SK-N-SH (cell line): ENCODE measurements around the gene FAM131B. TPM values are rescaled to one million over a fixed set of nuclear protein-coding genes. Genes with fewer than 3 reads are reported as not detected.
A peak's percentile ranks its signal among the peaks of the same experiment; 100 is the strongest.

Source experiments
- CTCF ChIA-PET: fragments of 300-600, 350-600 bp; formaldehyde crosslinking; extraction: SDS; loops from one replicate; lab custom pipeline; 2021; lab: Yijun Ruan, JAX
- POLR2A ChIA-PET: fragments of 350-600 bp; sonication (Branson Sonifier 250); formaldehyde crosslinking; extraction: SDS; loops from one replicate; lab custom pipeline; 2020; ENCODE audit warnings: antibody characterized with exemption, inconsistent platforms; lab: Yijun Ruan, JAX
- DNase-seq: peaks from one replicate; pipeline ENCODE4 v3.0.0; 2012
- H2AFZ ChIP-seq: fragments of 200-600 bp; sonication (generic); 2 replicates; pipeline ENCODE4 v1.8.1; 2016; ENCODE audit warnings: antibody characterized with exemption, mild to moderate bottlenecking, low read depth
- H3F3A ChIP-seq: fragments of 200-600 bp; sonication (generic); replicated peaks from 2 replicates; pipeline ENCODE3; 2016; ENCODE audit warnings: antibody characterized with exemption, mild to moderate bottlenecking; ENCODE audit not compliant: insufficient read depth
- H3K27ac ChIP-seq, 2 experiments: fragments of 200-500 bp in 1 of 2; fragments of 200-600 bp in 1 of 2; sonication (Bioruptor generic) in 1 of 2; sonication (generic), shearing (Covaris generic) in 1 of 2; 2 replicates each; pipeline versions ENCODE4 v1.5.1 to v1.6.1; 2014 to 2016; ENCODE audit warnings: low read depth in 2 of 2, inconsistent platforms in 1 of 2, low read length in 1 of 2, mild to moderate bottlenecking in 1 of 2, mixed read lengths in 1 of 2
- H3K27me3 ChIP-seq: fragments of 200-600 bp; sonication (generic), shearing (Covaris generic); 2 replicates; pipeline ENCODE4 v1.6.1; 2016; ENCODE audit warnings: mixed run types; ENCODE audit not compliant: insufficient read depth
- H3K36me3 ChIP-seq, 2 experiments: fragments of 200-500 bp in 1 of 2; fragments of 200-600 bp in 1 of 2; sonication (Bioruptor generic) in 1 of 2; sonication (generic) in 1 of 2; replicated peaks in 1 of 2; 2 replicates each; pipeline versions ENCODE3 to v1.5.1; 2014 to 2016; ENCODE audit warnings: low read length in 1 of 2, mild to moderate bottlenecking in 1 of 2; ENCODE audit not compliant: insufficient read depth in 2 of 2, control insufficient read depth in 1 of 2
- H3K4me1 ChIP-seq, 2 experiments: fragments of 200-500 bp in 1 of 2; fragments of 200-600 bp in 1 of 2; sonication (Bioruptor generic) in 1 of 2; sonication (generic), shearing (Covaris generic) in 1 of 2; 2 replicates each; pipeline versions ENCODE4 v1.5.1 to v1.6.1; 2014 to 2016; ENCODE audit warnings: low read depth in 1 of 2, low read length in 1 of 2, mixed run types in 1 of 2; ENCODE audit not compliant: insufficient read depth in 2 of 2, control insufficient read depth in 1 of 2
- H3K4me2 ChIP-seq: fragments of 200-600 bp; sonication (generic), shearing (Covaris generic); 2 replicates; pipeline ENCODE4 v1.6.1; 2017; ENCODE audit warnings: mixed run types
- H3K4me3 ChIP-seq, 2 experiments: fragments of 200-500 bp in 1 of 2; fragments of 200-600 bp in 1 of 2; sonication (Bioruptor generic) in 1 of 2; sonication (generic), shearing (Covaris generic) in 1 of 2; 2 replicates each; pipeline versions ENCODE4 v1.5.1 to v1.8.1; 2014 to 2016; ENCODE audit warnings: low read depth in 2 of 2, inconsistent platforms in 1 of 2, low read length in 1 of 2, mild to moderate bottlenecking in 1 of 2, mixed read lengths in 1 of 2, moderate library complexity in 1 of 2
- H3K79me2 ChIP-seq: fragments of 200-600 bp; sonication (generic); 2 replicates; pipeline ENCODE4 v1.8.1; 2017; ENCODE audit warnings: mild to moderate bottlenecking; ENCODE audit not compliant: insufficient read depth
- H3K9ac ChIP-seq: fragments of 200-600 bp; sonication (generic); 2 replicates; pipeline ENCODE4 v1.6.1; 2017; ENCODE audit warnings: mixed run types
- H3K9me2 ChIP-seq: fragments of 200-600 bp; sonication (generic); 2 replicates; pipeline ENCODE4 v1.6.1; 2017; ENCODE audit warnings: mixed run types
- H3K9me3 ChIP-seq: fragments of 200-600 bp; sonication (generic); 2 replicates; pipeline ENCODE4 v1.6.1; 2017; ENCODE audit warnings: mixed run types, mild to moderate bottlenecking, moderate library complexity
- H4K20me1 ChIP-seq: fragments of 200-600 bp; sonication (generic); 2 replicates; pipeline ENCODE4 v1.6.1; 2017; ENCODE audit warnings: mild to moderate bottlenecking, mixed run types; ENCODE audit not compliant: insufficient read depth
- CTCF ChIP-seq: fragments of 200-600 bp; sonication (generic); IDR thresholded peaks from 2 replicates; pipeline ENCODE4 v1.6.1; 2017; ENCODE audit warnings: antibody characterized with exemption, mild to moderate bottlenecking, moderate library complexity
- FOSL2 ChIP-seq: IDR thresholded peaks from 2 replicates; pipeline ENCODE4 v1.4.0; 2012; ENCODE audit warnings: low read depth, mild to moderate bottlenecking, moderate library complexity, borderline replicate concordance
- FOXJ3 ChIP-seq: sonication (generic); formaldehyde crosslinking; IDR thresholded peaks from 2 replicates; pipeline ENCODE4 v1.5.1; 2020; ENCODE audit warnings: mild to moderate bottlenecking, missing genetic modification reagents
- JUND ChIP-seq: IDR thresholded peaks from 2 replicates; pipeline ENCODE4 v1.4.0; 2012
- NFIC ChIP-seq: IDR thresholded peaks from 2 replicates; pipeline ENCODE4 v1.4.0; 2012; ENCODE audit warnings: borderline replicate concordance
- SIN3A ChIP-seq: IDR thresholded peaks from 2 replicates; pipeline ENCODE4 v1.6.1; 2012; ENCODE audit warnings: low read depth, mild to moderate bottlenecking, low read length, moderate library complexity, borderline replicate concordance
- TAF1 ChIP-seq: IDR thresholded peaks from 2 replicates; pipeline ENCODE4 v1.6.1; 2012; ENCODE audit warnings: low read depth, mild to moderate bottlenecking, low read length, moderate library complexity, borderline replicate concordance
- USF1 ChIP-seq: IDR thresholded peaks from 2 replicates; pipeline ENCODE4 v1.4.0; 2012; ENCODE audit warnings: low read depth, borderline replicate concordance
- USF2 ChIP-seq: fragments of 150-350 bp; IDR thresholded peaks from 2 replicates; pipeline ENCODE4 v1.6.1; 2017; ENCODE audit warnings: antibody characterized with exemption, low read length, low read depth, borderline replicate concordance
- ZBTB33 ChIP-seq: IDR thresholded peaks from 2 replicates; pipeline ENCODE4 v1.4.0; 2012; ENCODE audit warnings: low read depth, borderline replicate concordance
- WGBS: methylation state at CpG from one replicate; pipeline ENCODE4 v1.1.6; 2017; ENCODE audit warnings: low lambda C conversion rate; 5-methylcytosine and 5-hydroxymethylcytosine counted together
- polyA plus RNA-seq, 3 experiments: library from polyadenylated mRNA; depleted of rRNA; stranded (reverse); fragments of >200 nt; gene quantifications; 2 replicates each; pipeline ENCODE4 v1.2.3, GENCODE V29; 2012

The FAM131B gene
- polyA plus RNA-seq, 1 of the 3 experiments (the other 2 are of a cell fraction): 43.6 TPM

- H3F3A ChIP-seq: peaks cover 6% of the 10 kb centered on the region
- no peaks in the 10 kb centered on the region for H3K9me2 ChIP-seq
- no peak overlapping the region for H2AFZ ChIP-seq
- H3K9ac ChIP-seq: no peak overlapping the region
- CTCF ChIA-PET: interaction anchor here (0.7 to 2.4 kb wide), 6 partner anchors 11 to 89 kb away, joined by 3 to 5 read pairs (median 4); no protein-coding TSS in a partner anchor
- no peaks in the 10 kb centered on the region for H4K20me1 ChIP-seq
- H3K79me2 ChIP-seq: no peaks in the 10 kb centered on the region
- 80% methylated on average over 10 of the region's 10 CpGs for WGBS
- no peak overlapping the region for H3K4me2 ChIP-seq
- peaks cover 0 to 3% of the 10 kb centered on the region in 2 experiments; a peak in 1 of 4 replicates for H3K4me1 ChIP-seq
- H3K27me3 ChIP-seq: no peaks in the 10 kb centered on the region
- POLR2A ChIA-PET: interaction anchor here (1.0 kb wide), 1 partner anchor 40 kb away, joined by 3 read pairs; no protein-coding TSS in a partner anchor
- no peak overlapping the region for H3K4me3 ChIP-seq
- DNase-seq: no peak
- no peak for TF ChIP-seq USF1
- TF ChIP-seq FOSL2: no peak
- TF ChIP-seq USF2: no peak
- TF ChIP-seq CTCF: peak; percentile 28; the same call in 1 of the 2 replicates
- no peak overlapping the region for H3K27ac ChIP-seq
- no peaks in the 10 kb centered on the region for H3K36me3 ChIP-seq
- H3K9me3 ChIP-seq: no peaks in the 10 kb centered on the region
Measured at GRCh38 chr7:143329471-143330170, 32.9 kb downstream of the FAM131B start.

- Histone ChIP-seq H3K9me3 (no peaks in the 10 kb centered on the region), H3K36me3 (no peaks in the 10 kb centered on the region), H3K9ac (no peak overlapping the region), H3K27ac (no peak overlapping the region), H3K27me3 (no peaks in the 10 kb centered on the region), H3F3A (no peaks in the 10 kb centered on the region), H3K4me1 (peaks cover 0 to 3% of the 10 kb centered on the region in 2 experiments; a peak in 1 of 4 replicates), H4K20me1 (no peaks in the 10 kb centered on the region), H3K9me2 (no peaks in the 10 kb centered on the region), H3K4me2 (no peak overlapping the region), H3K79me2 (no peaks in the 10 kb centered on the region), H3K4me3 (no peak overlapping the region), H2AFZ (no peak overlapping the region)
- CTCF ChIA-PET: interaction anchor here (0.7 to 1.9 kb wide), 3 partner anchors 19 to 89 kb away, joined by 3 to 5 read pairs (median 3); no protein-coding TSS in a partner anchor
- POLR2A ChIA-PET: no interaction called here
- WGBS: 91% methylated on average over 5 of the region's 5 CpGs
- TF ChIP-seq USF1: no peak
- no peak for TF ChIP-seq ZBTB33
- no peak for TF ChIP-seq SIN3A
- no peak for TF ChIP-seq FOXJ3 (CRISPR knock-in tag)
- TF ChIP-seq NFIC: no peak
- no peak for TF ChIP-seq JUND
- no peak for TF ChIP-seq USF2
- TF ChIP-seq TAF1: no peak
- DNase-seq: no peak
Measured at GRCh38 chr7:143327903-143328302, 34.6 kb downstream of the FAM131B start.
